Parathyroid adenoma (tissue), 2 donors: ENCODE data around the gene IRF4.

ENCODE experiments used
- H2AFZ ChIP-seq: fragments of 300-600 bp; sonication (generic); one replicate; pipeline ENCODE4 v1.7.0; 2017; ENCODE audit warnings: antibody characterized with exemption, mild to moderate bottlenecking
- H3K27ac ChIP-seq: fragments of 300-600 bp; sonication (generic); one replicate; pipeline ENCODE4 v1.7.0; 2017
- H3K27me3 ChIP-seq: fragments of 300-600 bp; sonication (generic); one replicate; pipeline ENCODE4 v1.7.0; 2017; ENCODE audit warnings: low read length; ENCODE audit not compliant: control insufficient read depth, insufficient read depth
- H3K36me3 ChIP-seq: fragments of 300-600 bp; sonication (generic); one replicate; pipeline ENCODE4 v1.7.0; 2017; ENCODE audit warnings: low read length; ENCODE audit not compliant: control insufficient read depth, insufficient read depth
- H3K4me1 ChIP-seq: fragments of 300-600 bp; sonication (generic); one replicate; pipeline ENCODE4 v1.7.0; 2017; ENCODE audit warnings: control low read depth
- H3K4me2 ChIP-seq: fragments of 300-600 bp; sonication (generic); one replicate; pipeline ENCODE4 v1.7.0; 2017; ENCODE audit warnings: low read length
- H3K4me3 ChIP-seq: fragments of 300-600 bp; sonication (generic); one replicate; pipeline ENCODE4 v1.7.0; 2017; ENCODE audit warnings: low read depth, low read length
- H3K79me2 ChIP-seq: fragments of 300-600 bp; sonication (generic); one replicate; pipeline ENCODE4 v1.7.0; 2017; ENCODE audit warnings: control low read depth
- H3K9ac ChIP-seq: fragments of 300-600 bp; sonication (generic); one replicate; pipeline ENCODE4 v1.7.0; 2017; ENCODE audit warnings: mild to moderate bottlenecking
- H3K9me3 ChIP-seq: fragments of 300-600 bp; sonication (generic); one replicate; pipeline ENCODE4 v1.7.0; 2017; ENCODE audit warnings: low read length; ENCODE audit not compliant: control insufficient read depth
- TF ChIP-seq, protein P1 (sequence below): fragments of 300-600 bp; sonication (generic); IDR thresholded peaks from one replicate; pipeline ENCODE4 v1.7.0; 2017; ENCODE audit warnings: antibody characterized with exemption, mild to moderate bottlenecking
- donor health status: primary hyperparathyroidism.

Gene IRF4

DNA sequence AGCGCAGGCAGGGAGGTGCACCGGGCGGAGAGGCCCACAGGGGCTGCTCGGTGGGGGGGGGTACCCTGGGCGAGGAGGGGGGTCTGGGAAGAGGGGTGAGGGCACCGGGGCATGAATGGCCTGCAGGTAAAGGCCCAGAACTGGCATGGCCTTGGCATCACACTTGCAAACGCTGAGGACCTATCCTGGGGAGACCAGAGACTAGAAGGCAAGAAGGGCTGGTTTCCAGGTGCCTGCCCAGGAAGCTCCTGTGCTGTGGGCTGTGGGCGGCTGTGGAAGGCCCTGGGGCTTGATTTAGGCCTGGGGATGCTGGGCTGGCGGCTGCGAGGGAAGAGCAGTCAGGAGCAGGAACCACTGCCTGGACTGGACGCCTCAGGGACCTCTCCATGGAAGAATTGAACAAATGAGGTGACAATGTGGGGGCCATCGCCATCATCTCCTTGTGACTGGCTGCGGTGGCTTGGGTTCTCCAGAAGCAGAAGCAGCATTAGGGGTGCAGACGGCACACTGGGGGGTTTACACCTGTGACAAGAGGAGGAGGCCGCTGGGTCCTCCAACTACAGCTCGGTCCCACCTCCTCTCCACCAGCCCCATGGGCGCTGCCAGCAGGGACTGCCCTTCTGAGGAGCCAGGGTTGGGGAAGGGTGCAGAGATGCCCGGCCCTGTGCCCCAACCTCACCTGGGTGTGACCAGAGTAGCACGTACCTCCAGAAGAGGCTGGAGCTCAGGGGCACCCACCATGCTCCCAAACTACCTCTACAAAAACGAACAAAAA is 32.1 kb upstream of the IRF4 start:
- no peak overlapping the region for H3K27ac ChIP-seq
- no peak overlapping the region for H3K4me3 ChIP-seq
- no peak overlapping the region for H3K9ac ChIP-seq
- no peaks in the 10 kb centered on the region for H3K27me3 ChIP-seq
- no peak overlapping the region for H2AFZ ChIP-seq
- H3K36me3 ChIP-seq, result no peaks in the 10 kb centered on the region
- H3K4me1 ChIP-seq, result no peaks in the 10 kb centered on the region
- H3K79me2 ChIP-seq, result no peaks in the 10 kb centered on the region
- no peaks in the 10 kb centered on the region for H3K9me3 ChIP-seq
- TF ChIP-seq, protein P1, sequence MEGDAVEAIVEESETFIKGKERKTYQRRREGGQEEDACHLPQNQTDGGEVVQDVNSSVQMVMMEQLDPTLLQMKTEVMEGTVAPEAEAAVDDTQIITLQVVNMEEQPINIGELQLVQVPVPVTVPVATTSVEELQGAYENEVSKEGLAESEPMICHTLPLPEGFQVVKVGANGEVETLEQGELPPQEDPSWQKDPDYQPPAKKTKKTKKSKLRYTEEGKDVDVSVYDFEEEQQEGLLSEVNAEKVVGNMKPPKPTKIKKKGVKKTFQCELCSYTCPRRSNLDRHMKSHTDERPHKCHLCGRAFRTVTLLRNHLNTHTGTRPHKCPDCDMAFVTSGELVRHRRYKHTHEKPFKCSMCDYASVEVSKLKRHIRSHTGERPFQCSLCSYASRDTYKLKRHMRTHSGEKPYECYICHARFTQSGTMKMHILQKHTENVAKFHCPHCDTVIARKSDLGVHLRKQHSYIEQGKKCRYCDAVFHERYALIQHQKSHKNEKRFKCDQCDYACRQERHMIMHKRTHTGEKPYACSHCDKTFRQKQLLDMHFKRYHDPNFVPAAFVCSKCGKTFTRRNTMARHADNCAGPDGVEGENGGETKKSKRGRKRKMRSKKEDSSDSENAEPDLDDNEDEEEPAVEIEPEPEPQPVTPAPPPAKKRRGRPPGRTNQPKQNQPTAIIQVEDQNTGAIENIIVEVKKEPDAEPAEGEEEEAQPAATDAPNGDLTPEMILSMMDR, result no peak
- H3K4me2 ChIP-seq, result no peak overlapping the region

DNA sequence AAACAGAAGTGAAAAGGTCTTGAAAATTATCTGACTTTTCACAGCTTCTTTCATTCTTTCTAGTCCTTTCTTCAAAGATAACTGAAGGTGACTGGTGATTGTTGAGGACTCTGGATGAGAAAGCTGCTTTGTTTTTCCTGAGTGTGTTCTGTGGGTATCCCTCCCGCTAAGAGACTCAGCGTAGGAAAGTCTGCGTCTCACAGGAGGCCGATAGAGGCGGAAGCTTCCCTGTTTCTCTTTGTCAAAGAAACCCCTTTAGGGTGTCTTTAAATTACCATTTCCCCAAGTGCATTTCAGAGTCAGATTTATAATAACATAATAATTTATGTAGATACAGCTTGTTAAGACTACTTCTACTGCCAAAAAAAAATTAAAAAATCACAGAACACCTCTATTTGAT is 31.2 kb upstream of the IRF4 start:
- Histone ChIP-seq H3K79me2 (no peaks in the 10 kb centered on the region), H3K27me3 (no peaks in the 10 kb centered on the region), H3K27ac (no peak overlapping the region), H3K4me3 (no peak overlapping the region), H3K9ac (no peak overlapping the region), H3K4me2 (no peak overlapping the region), H2AFZ (no peak overlapping the region), H3K36me3 (no peaks in the 10 kb centered on the region), H3K4me1 (no peaks in the 10 kb centered on the region), H3K9me3 (no peaks in the 10 kb centered on the region)
- TF ChIP-seq, protein P1, result no peak

DNA sequence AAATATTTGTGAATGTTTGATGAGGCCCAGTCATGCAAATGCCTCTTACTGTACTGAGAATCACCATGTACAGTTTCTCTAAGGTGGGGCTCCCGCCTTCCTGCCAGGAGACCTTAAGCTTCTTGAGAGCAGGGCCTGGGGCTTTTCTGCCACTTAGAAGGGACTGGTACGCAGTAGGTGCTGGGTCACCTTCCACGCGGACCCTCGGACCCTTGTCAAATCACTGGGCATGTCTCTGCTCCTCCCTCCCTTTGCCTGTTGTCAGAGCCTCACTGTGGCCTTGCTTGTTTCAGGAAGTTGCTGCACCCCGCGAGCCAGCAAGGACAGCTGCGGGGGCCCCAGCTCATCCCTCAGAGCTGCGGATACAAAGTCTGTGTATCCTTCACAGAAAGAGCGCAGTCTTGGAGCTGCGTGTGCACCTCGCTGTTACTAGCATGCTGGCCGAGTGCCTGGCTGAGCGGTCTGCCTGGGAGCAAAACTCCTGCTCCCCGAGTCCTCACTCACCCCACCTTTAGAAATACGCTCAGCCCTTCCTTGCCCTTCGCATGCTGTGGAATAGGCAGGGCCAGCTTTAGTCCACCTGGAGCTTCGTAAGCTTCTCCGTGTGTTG is 30.7 kb upstream of the IRF4 start:
- Histone ChIP-seq H3K79me2 (no peaks in the 10 kb centered on the region), H3K36me3 (no peaks in the 10 kb centered on the region), H3K9ac (no peak overlapping the region)

DNA sequence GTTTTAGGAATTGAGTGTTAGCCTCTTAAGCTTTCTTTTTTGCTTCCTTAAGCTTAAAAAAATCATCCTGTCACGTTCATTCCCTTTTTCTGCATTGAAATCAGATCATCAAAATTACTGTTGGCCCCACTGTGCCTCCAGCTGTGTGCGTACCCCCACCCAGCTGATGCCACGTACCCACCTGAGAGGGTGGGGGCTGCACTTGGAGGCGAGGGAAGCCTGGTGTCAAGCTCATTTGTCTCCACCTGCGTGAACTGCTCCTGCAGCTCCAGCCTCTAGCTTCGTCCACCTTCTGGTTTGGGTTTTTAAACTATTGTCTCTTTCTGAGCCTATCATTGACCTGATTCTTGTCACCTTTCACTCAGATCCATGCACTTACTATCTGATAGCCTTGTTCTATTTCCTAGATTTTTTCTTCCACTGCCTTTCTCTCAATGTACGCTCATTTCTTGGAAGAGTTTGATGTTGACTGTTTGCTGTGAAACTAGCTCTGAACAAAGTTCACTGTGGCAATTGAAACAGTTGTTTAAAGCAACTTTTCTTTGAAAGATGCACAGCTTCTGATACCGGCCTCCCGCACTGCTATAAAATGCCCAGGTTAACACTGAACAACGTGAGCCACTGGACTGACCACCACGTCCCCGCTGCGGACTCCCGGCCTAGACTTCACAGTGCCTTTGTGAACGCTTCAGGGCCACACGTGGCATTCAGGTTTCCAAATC is 30.0 kb upstream of the IRF4 start:
- TF ChIP-seq, protein P1, result no peak
- no peaks in the 10 kb centered on the region for H3K9me3 ChIP-seq
- no peaks in the 10 kb centered on the region for H3K4me1 ChIP-seq
- no peak overlapping the region for H2AFZ ChIP-seq
- no peak overlapping the region for H3K4me2 ChIP-seq
- H3K79me2 ChIP-seq, result no peaks in the 10 kb centered on the region
- H3K27me3 ChIP-seq, result no peaks in the 10 kb centered on the region
- H3K9ac ChIP-seq, result no peak overlapping the region
- no peaks in the 10 kb centered on the region for H3K36me3 ChIP-seq
- H3K27ac ChIP-seq, result no peak overlapping the region
- no peak overlapping the region for H3K4me3 ChIP-seq

More for the DNA sequence above, 30.7 kb upstream of the IRF4 start:
- Histone ChIP-seq H2AFZ (no peak overlapping the region), H3K4me3 (no peak overlapping the region), H3K27me3 (no peaks in the 10 kb centered on the region), H3K27ac (no peak overlapping the region), H3K4me1 (no peaks in the 10 kb centered on the region), H3K9me3 (no peaks in the 10 kb centered on the region), H3K4me2 (no peak overlapping the region)
- TF ChIP-seq, protein P1, result no peak
